GM19035 (cell line): ENCODE results near the gene CPED1.

ENCODE experiments used
- ATAC-seq: cut with Tn5 transposase; IDR thresholded peaks from one replicate; pipeline ENCODE4 v1.9.1; 2021; ENCODE audit not compliant: unreplicated experiment

The CPED1 gene

DNA sequence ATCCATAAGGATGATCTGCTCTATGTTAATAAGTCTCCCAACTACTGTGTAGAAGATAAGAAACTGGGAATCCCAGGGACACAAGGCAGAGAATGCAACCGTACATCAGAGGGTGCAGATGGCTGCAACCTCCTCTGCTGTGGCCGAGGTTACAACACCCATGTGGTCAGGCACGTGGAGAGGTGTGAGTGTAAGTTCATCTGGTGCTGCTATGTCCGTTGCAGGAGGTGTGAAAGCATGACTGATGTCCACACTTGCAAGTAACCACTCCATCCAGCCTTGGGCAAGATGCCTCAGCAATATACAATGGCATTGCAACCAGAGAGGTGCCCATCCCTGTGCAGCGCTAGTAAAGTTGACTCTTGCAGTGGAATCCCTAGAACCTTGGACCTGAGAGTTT is 350.6 kb downstream of the CPED1 start:
- no peak for ATAC-seq

DNA sequence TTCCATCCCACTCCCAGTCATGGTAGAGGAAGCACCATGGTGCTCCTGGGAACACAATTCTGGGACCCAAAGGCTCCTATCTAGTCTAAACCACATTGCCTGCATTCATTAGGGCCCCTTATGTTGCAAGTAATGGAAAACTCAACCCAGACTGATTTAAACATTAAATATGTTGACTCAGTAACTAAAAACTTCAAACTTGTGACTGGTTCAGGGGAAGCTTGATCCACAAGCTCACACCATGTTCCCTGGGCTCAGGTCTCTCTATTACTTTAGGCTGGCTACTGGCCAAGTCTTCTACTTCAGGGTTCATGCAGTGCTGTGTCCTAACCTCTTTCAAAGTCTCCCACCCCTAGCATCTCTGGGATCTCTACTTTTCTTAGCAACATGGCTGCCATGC is 353.4 kb downstream of the CPED1 start:
- no peak for ATAC-seq

DNA sequence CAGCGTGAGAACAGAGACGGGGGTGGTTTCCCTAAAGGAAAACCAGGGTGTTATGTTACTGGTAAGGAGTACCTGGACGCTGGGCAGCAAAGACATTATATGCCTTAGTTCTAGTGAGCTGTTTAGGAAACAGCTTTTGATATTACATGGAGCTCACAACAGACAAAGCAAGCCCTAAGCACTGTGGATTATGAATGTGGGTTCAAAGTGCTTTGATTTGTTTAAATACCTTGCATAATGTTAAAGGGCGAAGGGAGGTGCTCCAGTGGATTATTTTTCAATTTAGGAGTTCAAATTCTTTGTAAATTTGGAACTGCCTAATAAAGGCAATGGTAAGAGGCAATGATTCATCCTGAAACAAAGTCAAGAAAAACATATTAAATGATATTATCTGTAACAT is 354.1 kb downstream of the CPED1 start:
- no peak for ATAC-seq

DNA sequence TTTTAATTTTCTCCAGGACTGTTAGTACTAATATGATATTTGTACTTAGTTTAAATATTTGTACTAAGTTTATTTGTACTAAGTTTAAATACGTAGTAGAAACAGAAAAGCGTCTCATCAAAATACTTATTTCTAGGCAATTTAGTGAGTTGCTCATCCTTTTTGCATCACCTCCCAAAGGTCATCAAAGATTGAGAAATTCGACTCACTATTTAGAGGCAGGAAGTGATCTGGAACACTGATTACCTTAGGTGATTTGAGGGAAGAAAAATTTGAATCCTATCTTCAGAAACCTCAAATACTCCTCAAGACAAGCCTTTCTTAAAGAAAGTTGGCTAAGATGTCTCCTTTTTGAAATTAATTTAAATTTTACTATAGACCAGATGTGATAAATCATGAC is 354.8 kb downstream of the CPED1 start:
- no peak for ATAC-seq

DNA sequence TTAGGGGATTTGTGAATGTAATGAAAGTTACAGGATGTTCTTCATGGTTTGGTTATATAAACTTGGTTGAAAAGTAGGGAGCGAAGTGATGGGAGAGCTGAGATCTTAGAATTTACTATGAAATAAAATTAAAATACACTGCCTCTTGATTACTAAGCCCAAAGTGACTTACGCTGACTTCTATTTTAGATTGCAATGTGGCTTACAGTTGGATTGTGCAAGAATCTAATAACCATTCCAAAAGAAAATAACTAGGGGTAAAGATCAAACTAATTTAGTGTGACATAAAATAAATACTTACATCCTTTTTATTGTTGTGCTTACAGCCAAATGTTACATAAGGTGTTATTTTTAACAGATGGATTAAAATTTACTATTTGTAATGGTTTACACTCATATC is 355.6 kb downstream of the CPED1 start:
- no peak for ATAC-seq

DNA sequence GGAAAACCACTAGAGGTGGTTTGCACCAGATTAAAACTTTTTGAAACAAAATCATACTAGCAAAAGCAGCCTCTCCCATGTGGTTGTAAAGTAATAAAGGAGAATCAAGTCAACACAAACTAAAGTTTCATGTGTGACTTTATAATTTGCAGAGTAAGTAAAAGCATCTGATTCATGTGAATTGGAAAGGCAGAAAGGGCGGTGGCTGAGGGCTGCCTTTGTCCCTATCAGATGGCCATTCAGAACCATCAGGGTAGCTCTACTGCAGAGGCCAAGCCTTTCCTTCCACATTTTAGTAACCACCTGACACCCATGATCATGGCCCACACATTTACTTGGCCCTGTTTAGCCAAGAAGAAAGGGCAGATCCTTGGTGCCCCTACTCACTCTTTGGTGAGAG is 356.0 kb downstream of the CPED1 start:
- no peak for ATAC-seq
